NCI-H345 treated with DMSO at 0.1 percent for 48 hours (cell line): Measurements from ENCODE around the gene JAZF1.

Source experiments
- DNase-seq: peaks from one replicate; lab custom pipeline; 2025; ENCODE audit not compliant: unreplicated experiment; lab: John Stamatoyannopoulos, UW

The JAZF1 gene

GRCh38 chr7:27795977-27796376 is 384.6 kb downstream of the JAZF1 start:
- DNase-seq = no peak

GRCh38 chr7:27793780-27794179 is 386.8 kb downstream of the JAZF1 start:
- DNase-seq = no peak

- no peak for DNase-seq
Observed at GRCh38 chr7:27788437-27788836, 392.2 kb downstream of the JAZF1 start.

- no peak for DNase-seq
Observed at GRCh38 chr7:27784399-27785053, 396.1 kb downstream of the JAZF1 start.

- DNase-seq = no peak
Observed at GRCh38 chr7:27782849-27783248, 397.7 kb downstream of the JAZF1 start.

GRCh38 chr7:27781188-27781587 is 399.4 kb downstream of the JAZF1 start:
- DNase-seq = no peak
